ENCODE data around the gene IL16.

The IL16 gene

GRCh38 chr15:81239190-81239589, 42.5 kb downstream of the IL16 start:
- DNase-seq (ENCODE audit: low read depth) = peak; percentile 46
- TF ChIP-seq CTCF (conservative IDR thresholded peaks at IDR 0.05; ENCODE audit: control insufficient read depth, insufficient read depth, low read depth, low read length) = no peak
- H3K4me3 ChIP-seq (ENCODE audit: control insufficient read depth, low read depth, low read length) = no peak overlapping the region

GRCh38 chr15:81242778-81243177, 46.1 kb downstream of the IL16 start:
- no peak overlapping the region for H3K4me3 ChIP-seq (ENCODE audit: control insufficient read depth, low read depth, low read length)
- DNase-seq (ENCODE audit: low read depth) = no peak
- TF ChIP-seq CTCF (conservative IDR thresholded peaks at IDR 0.05; ENCODE audit: control insufficient read depth, insufficient read depth, low read depth, low read length) = no peak

GRCh38 chr15:81244306-81244705, 47.6 kb downstream of the IL16 start:
- no peak for TF ChIP-seq CTCF (conservative IDR thresholded peaks at IDR 0.05; ENCODE audit: control insufficient read depth, insufficient read depth, low read depth, low read length)
- H3K4me3 ChIP-seq (ENCODE audit: control insufficient read depth, low read depth, low read length) = no peak overlapping the region
- no peak for DNase-seq (ENCODE audit: low read depth)

GRCh38 chr15:81253846-81254245, 57.2 kb downstream of the IL16 start:
- no peak for TF ChIP-seq CTCF (conservative IDR thresholded peaks at IDR 0.05; ENCODE audit: control insufficient read depth, insufficient read depth, low read depth, low read length)
- no peak overlapping the region for H3K4me3 ChIP-seq (ENCODE audit: control insufficient read depth, low read depth, low read length)
- DNase-seq (ENCODE audit: low read depth) = no peak

GRCh38 chr15:81254277-81254915, 57.7 kb downstream of the IL16 start:
- DNase-seq (ENCODE audit: low read depth) = peak; percentile 58
- no peak overlapping the region for H3K4me3 ChIP-seq (ENCODE audit: control insufficient read depth, low read depth, low read length)
- no peak for TF ChIP-seq CTCF (conservative IDR thresholded peaks at IDR 0.05; ENCODE audit: control insufficient read depth, insufficient read depth, low read depth, low read length)

GRCh38 chr15:81254916-81255290, 58.2 kb downstream of the IL16 start:
- no peak overlapping the region for H3K4me3 ChIP-seq (ENCODE audit: control insufficient read depth, low read depth, low read length)
- DNase-seq (ENCODE audit: low read depth) = peak; percentile 60
- no peak for TF ChIP-seq CTCF (conservative IDR thresholded peaks at IDR 0.05; ENCODE audit: control insufficient read depth, insufficient read depth, low read depth, low read length)

Data from fibroblast of mammary gland (primary cell).